ENCODE measurements around the gene RELN. TPM values are rescaled to one million over a fixed set of nuclear protein-coding genes. Genes with fewer than 3 reads are reported as not detected.

RELN gene
- total and polyA plus RNA-seq, 10 of the 15 experiments (the other 5 are each of a cell fraction or from before 2014, with no cell fraction given), result 0.11 to 0.21 TPM; not detected in 8

- Histone ChIP-seq H2AFZ (ENCODE audit: control insufficient read depth, low read depth, low read length) (no peak overlapping the region), H3K9ac (ENCODE audit: control insufficient read depth, insufficient read depth, low read length) (no peak overlapping the region), H3K27ac (ENCODE audit: control insufficient read depth, insufficient read depth) (no peak overlapping the region), H3K4me2 (ENCODE audit: control insufficient read depth, insufficient read depth) (no peak overlapping the region), H3K4me3 (no peak overlapping the region), H3K9me3 (replicated peaks; ENCODE audit: control insufficient read depth, insufficient read depth, low read length) (no peaks in the 10 kb centered on the region), H4K20me1 (ENCODE audit: control insufficient read depth, insufficient read depth) (no peaks in the 10 kb centered on the region), H3K79me2 (ENCODE audit: control insufficient read depth, insufficient read depth, low read length) (no peaks in the 10 kb centered on the region), H3K4me1 (ENCODE audit: control insufficient read depth, insufficient read depth, low read length) (no peaks in the 10 kb centered on the region), H3K36me3 (ENCODE audit: control insufficient read depth in 2 of 2, insufficient read depth in 2 of 2, low read length in 1 of 2) (no peaks in the 10 kb centered on the region), H3K27me3 (replicated peaks in 1 of 2; ENCODE audit: control insufficient read depth in 2 of 2, insufficient read depth in 2 of 2, low read length in 1 of 2) (no peaks in the 10 kb centered on the region)
- TF ChIP-seq IKZF1 (conservative IDR thresholded peaks at IDR 0.05) (no peak), RUNX3 (IDR thresholded peaks at IDR 0.05; ENCODE audit: low read length) (no peak), HDGF (IDR thresholded peaks at IDR 0.05) (no peak), RB1 (IDR thresholded peaks at IDR 0.05; ENCODE audit: borderline replicate concordance) (no peak), TCF12 (IDR thresholded peaks at IDR 0.05; ENCODE audit: low read depth, low read length) (no peak), CREB1 (IDR thresholded peaks at IDR 0.05; ENCODE audit: low read depth) (no peak), TCF3 (IDR thresholded peaks at IDR 0.05; ENCODE audit: borderline replicate concordance, insufficient read depth, low read depth, low read length) (no peak), ZNF384 (IDR thresholded peaks at IDR 0.05; ENCODE audit: borderline replicate concordance, low read depth, low read length) (no peak), YY1 (IDR thresholded peaks at IDR 0.05; ENCODE audit: low read depth, low read length) (no peak)
- ATAC-seq, result no peak
- intact Hi-C loops (cut with micrococcal nuclease; ENCODE audit: unreplicated experiment), result no loop called here
- BruUV-seq (replicated peaks), result no TSS peak
- 0% methylated on average over 1 of the region's 1 CpG for WGBS (ENCODE audit: insufficient coverage, insufficient replicate concordance, low lambda C conversion rate, missing lambda C conversion rate)
- in situ Hi-C loops (cut with MboI), result no loop called here
- SMC1A ChIA-PET (ENCODE audit: uncharacterized antibody, unreplicated experiment), result interaction anchor here (0.7 kb wide), 1 partner anchor 18 kb away, joined by 3 read pairs; no protein-coding TSS in a partner anchor
- FAIRE-seq, result no peak
- POLR2A ChIA-PET, result no interaction called here
- RAD21 ChIA-PET (ENCODE audit: unreplicated experiment), result no interaction called here
- no peak for DNase-seq (ENCODE audit: low read depth, low spot score)
- CTCF ChIA-PET, result no interaction called here
Observed at GRCh38 chr7:103762877-103763276, 226.6 kb downstream of the RELN start.

- ATAC-seq, result no peak
- no peak for FAIRE-seq
- no peaks in the 10 kb centered on the region for H4K20me1 ChIP-seq (ENCODE audit: control insufficient read depth, insufficient read depth)
- ChIA-PET RAD21 (ENCODE audit: unreplicated experiment) (no interaction called here), CTCF (no interaction called here), POLR2A (no interaction called here), SMC1A (ENCODE audit: uncharacterized antibody, unreplicated experiment) (no interaction called here)
- no peaks in the 10 kb centered on the region for H3K9me3 ChIP-seq (replicated peaks; ENCODE audit: control insufficient read depth, insufficient read depth, low read length)
- no peaks in the 10 kb centered on the region for H3K4me1 ChIP-seq (ENCODE audit: control insufficient read depth, insufficient read depth, low read length)
- no peak overlapping the region for H3K4me3 ChIP-seq
- H3K27me3 ChIP-seq (replicated peaks in 1 of 2; ENCODE audit: control insufficient read depth in 2 of 2, insufficient read depth in 2 of 2, low read length in 1 of 2), result no peaks in the 10 kb centered on the region
- no peak for TF ChIP-seq ASH2L (IDR thresholded peaks at IDR 0.05; ENCODE audit: borderline replicate concordance, low read depth)
- no peak for TF ChIP-seq NKRF (conservative IDR thresholded peaks at IDR 0.05)
- TF ChIP-seq KAT2A (conservative IDR thresholded peaks at IDR 0.05; ENCODE audit: control insufficient read depth, low read depth, low read length), result no peak
- no peak for TF ChIP-seq ZNF24 (IDR thresholded peaks at IDR 0.05)
- TF ChIP-seq SMC3 (IDR thresholded peaks at IDR 0.05; ENCODE audit: borderline replicate concordance, low read length), result no peak
- TF ChIP-seq IRF5 (IDR thresholded peaks at IDR 0.05; ENCODE audit: borderline replicate concordance), result no peak
- H2AFZ ChIP-seq (ENCODE audit: control insufficient read depth, low read depth, low read length), result no peak overlapping the region
- no peak overlapping the region for H3K27ac ChIP-seq (ENCODE audit: control insufficient read depth, insufficient read depth)
- H3K9ac ChIP-seq (ENCODE audit: control insufficient read depth, insufficient read depth, low read length), result no peak overlapping the region
- no peaks in the 10 kb centered on the region for H3K36me3 ChIP-seq (ENCODE audit: control insufficient read depth in 2 of 2, insufficient read depth in 2 of 2, low read length in 1 of 2)
- intact Hi-C loops (cut with micrococcal nuclease; ENCODE audit: unreplicated experiment) (no loop called here), in situ Hi-C loops (cut with MboI) (no loop called here)
- no peak for DNase-seq (ENCODE audit: low read depth, low spot score)
- no TSS peak for BruUV-seq (replicated peaks)
- no peaks in the 10 kb centered on the region for H3K79me2 ChIP-seq (ENCODE audit: control insufficient read depth, insufficient read depth, low read length)
- WGBS (ENCODE audit: insufficient coverage, insufficient replicate concordance, low lambda C conversion rate, missing lambda C conversion rate), result 0% methylated on average over 3 of the region's 3 CpGs
- H3K4me2 ChIP-seq (ENCODE audit: control insufficient read depth, insufficient read depth), result no peak overlapping the region
Observed at GRCh38 chr7:103762065-103762760, 227.2 kb downstream of the RELN start.

Data from GM12878 (cell line).